ENCODE measurements around the gene CLTCL1. TPM values are rescaled to one million over a fixed set of nuclear protein-coding genes. Genes with fewer than 3 reads are reported as not detected.

Gene CLTCL1
- total and polyA plus RNA-seq, 2 donors (not counting 1 experiment from before 2014, with no cell fraction given), result 1.0 to 5.5 TPM

GRCh38 chr22:19184276-19184997, 107.1 kb downstream of the CLTCL1 start:
- ChIA-PET CTCF (interaction anchor here (1.2 kb wide), 1 partner anchor 290 kb away, joined by 3 read pairs; no protein-coding TSS in a partner anchor), POLR2A (interaction anchor here (0.7 kb wide), 1 partner anchor 298 kb away, joined by 3 read pairs; no protein-coding TSS in a partner anchor)
- intact Hi-C loops (cut with micrococcal nuclease), result no loop called here
- ATAC-seq (ENCODE audit: low read depth) (no peak), DNase-seq (no peak)
- no peak overlapping the region for H3K4me2 ChIP-seq (replicated peaks; ENCODE audit: low read depth, low read length, poor library complexity, severe bottlenecking)
- H3K27ac ChIP-seq (ENCODE audit: low read length in 2 of 2), result no peak overlapping the region
- no peaks in the 10 kb centered on the region for H4K20me1 ChIP-seq (ENCODE audit: control insufficient read depth, insufficient read depth, low read length, poor library complexity, severe bottlenecking)
- Mint-ChIP-seq H3K27ac (no peak overlapping the region), H3K27me3 (peaks cover 4% of the 10 kb centered on the region), H3K9me3 (ENCODE audit: insufficient read depth) (no peaks in the 10 kb centered on the region), H3K4me3 (no peak overlapping the region), H3K4me1 (peaks cover 2% of the 10 kb centered on the region)
- no peaks in the 10 kb centered on the region for H3K27me3 ChIP-seq (replicated peaks in 1 of 4; ENCODE audit: control extremely low read depth in 1 of 4, control insufficient read depth in 3 of 4, insufficient read depth in 4 of 4, low read length in 3 of 4)
- H2AFZ ChIP-seq (ENCODE audit: insufficient read depth, low read depth, low read length, poor library complexity, severe bottlenecking), result no peak overlapping the region
- no peak overlapping the region for H3K4me3 ChIP-seq (ENCODE audit: control extremely low read depth in 1 of 5, extremely low read depth in 1 of 5, insufficient read depth in 1 of 5, low read depth in 2 of 5, low read length in 4 of 5)
- TF ChIP-seq CTCF (IDR thresholded peaks at IDR 0.05) (no peak), EZH2 (IDR thresholded peaks at IDR 0.05; ENCODE audit: borderline replicate concordance, insufficient read depth, low read depth, low read length, poor library complexity, severe bottlenecking) (no peak)
- no peak overlapping the region for H3K9ac ChIP-seq (ENCODE audit: low read length)
- WGBS (ENCODE audit: insufficient coverage), result 93% methylated on average over 18 of the region's 20 CpGs
- no peaks in the 10 kb centered on the region for H3K79me2 ChIP-seq (ENCODE audit: control insufficient read depth, insufficient read depth, low read length)
- no peaks in the 10 kb centered on the region for H3K9me3 ChIP-seq (ENCODE audit: control extremely low read depth in 1 of 3, control insufficient read depth in 2 of 3, insufficient read depth in 1 of 3, low read length in 2 of 3)
- peaks cover 0 to 3% of the 10 kb centered on the region in 2 donors for H3K4me1 ChIP-seq (ENCODE audit: control insufficient read depth in 2 of 2, insufficient read depth in 2 of 2, low read length in 2 of 2)
- H3K36me3 ChIP-seq (replicated peaks in 1 of 2; ENCODE audit: control extremely low read depth in 1 of 2, control insufficient read depth in 1 of 2, extremely low read depth in 1 of 2, insufficient read depth in 2 of 2, low read length in 1 of 2), result no peaks in the 10 kb centered on the region

- H2AFZ ChIP-seq (ENCODE audit: insufficient read depth, low read depth, low read length, poor library complexity, severe bottlenecking), result no peak overlapping the region
- WGBS (ENCODE audit: insufficient coverage), result 93% methylated on average over 9 of the region's 9 CpGs
- H3K9me3 ChIP-seq (ENCODE audit: control extremely low read depth in 1 of 3, control insufficient read depth in 2 of 3, insufficient read depth in 1 of 3, low read length in 2 of 3), result peaks cover 0 to 3% (median 0%) of the 10 kb centered on the region in 3 donors
- TF ChIP-seq EZH2 (IDR thresholded peaks at IDR 0.05; ENCODE audit: borderline replicate concordance, insufficient read depth, low read depth, low read length, poor library complexity, severe bottlenecking), result no peak
- TF ChIP-seq CTCF (IDR thresholded peaks at IDR 0.05), result no peak
- Mint-ChIP-seq H3K9me3 (ENCODE audit: insufficient read depth) (no peaks in the 10 kb centered on the region), H3K27me3 (no peaks in the 10 kb centered on the region), H3K4me3 (no peak overlapping the region), H3K4me1 (peaks cover 6% of the 10 kb centered on the region), H3K27ac (no peak overlapping the region)
- peaks cover 0 to 8% of the 10 kb centered on the region in 2 donors for H3K4me1 ChIP-seq (ENCODE audit: control insufficient read depth in 2 of 2, insufficient read depth in 2 of 2, low read length in 2 of 2)
- H3K4me2 ChIP-seq (replicated peaks; ENCODE audit: low read depth, low read length, poor library complexity, severe bottlenecking), result no peak overlapping the region
- H3K36me3 ChIP-seq (replicated peaks in 1 of 2; ENCODE audit: control extremely low read depth in 1 of 2, control insufficient read depth in 1 of 2, extremely low read depth in 1 of 2, insufficient read depth in 2 of 2, low read length in 1 of 2), result no peaks in the 10 kb centered on the region
- no peaks in the 10 kb centered on the region for H3K27me3 ChIP-seq (replicated peaks in 1 of 4; ENCODE audit: control extremely low read depth in 1 of 4, control insufficient read depth in 3 of 4, insufficient read depth in 4 of 4, low read length in 3 of 4)
- ChIA-PET POLR2A (no interaction called here), CTCF (interaction anchor here (1.0 to 1.4 kb wide), 2 partner anchors 39 to 447 kb away, joined by 3 to 4 read pairs; partner anchors contain the start of gene ESS2)
- no peaks in the 10 kb centered on the region for H4K20me1 ChIP-seq (ENCODE audit: control insufficient read depth, insufficient read depth, low read length, poor library complexity, severe bottlenecking)
- intact Hi-C loops (cut with micrococcal nuclease), result no loop called here
- H3K4me3 ChIP-seq (ENCODE audit: control extremely low read depth in 1 of 5, extremely low read depth in 1 of 5, insufficient read depth in 1 of 5, low read depth in 2 of 5, low read length in 4 of 5), result no peak overlapping the region
- no peaks in the 10 kb centered on the region for H3K79me2 ChIP-seq (ENCODE audit: control insufficient read depth, insufficient read depth, low read length)
- no peak for DNase-seq
- no peak overlapping the region for H3K9ac ChIP-seq (ENCODE audit: low read length)
- no peak for ATAC-seq (ENCODE audit: low read depth)
- H3K27ac ChIP-seq (ENCODE audit: low read length in 2 of 2), result no peak overlapping the region
Observed at GRCh38 chr22:19183216-19183615, 108.3 kb downstream of the CLTCL1 start.

Data from B cell (primary cell).